ENCODE measurements around the gene PPCS. TPM values are rescaled to one million over a fixed set of nuclear protein-coding genes. Genes with fewer than 3 reads are reported as not detected.

PPCS gene
- total and polyA plus RNA-seq, 9 of the 15 experiments (the other 6 are each of a cell fraction or from before 2014, with no cell fraction given) = 7.9 to 34.6 (median 14.8) TPM

GRCh38 chr1:42417166-42417565 lies 39.2 kb upstream of the PPCS start:
- FAIRE-seq = no peak
- CTCF ChIA-PET (ENCODE audit: low intra/inter-chr PET ratio) = no interaction called here
- 2% methylated on average over 3 of the region's 3 CpGs for WGBS (ENCODE audit: insufficient coverage, low coverage, missing lambda C conversion rate)

GRCh38 chr1:42418516-42418915 lies 37.8 kb upstream of the PPCS start:
- in situ Hi-C loops (cut with MboI) (no loop called here), intact Hi-C loops (cut with micrococcal nuclease) (no loop called here)
- H3K4me1 ChIP-seq (replicated peaks in 1 of 2; ENCODE audit: control insufficient read depth in 2 of 2, insufficient read depth in 2 of 2, low read length in 2 of 2) = no peaks in the 10 kb centered on the region; a peak in 1 of 5 replicates
- no peaks in the 10 kb centered on the region for H3K9me3 ChIP-seq (replicated peaks; ENCODE audit: control insufficient read depth, insufficient read depth, low read depth, low read length)
- no peaks in the 10 kb centered on the region for H3K36me3 ChIP-seq (ENCODE audit: control insufficient read depth, insufficient read depth, low read length)
- ATAC-seq (no peak), FAIRE-seq (no peak), DNase-seq (ENCODE audit: extremely low read depth in 1 of 4, low spot score in 3 of 4) (no peak)
- H3K4me3 ChIP-seq = no peak overlapping the region
- 8% methylated on average over 1 of the region's 1 CpG for WGBS (ENCODE audit: insufficient coverage, low coverage, missing lambda C conversion rate)
- H2AFZ ChIP-seq (ENCODE audit: low read depth, low read length) = no peak overlapping the region
- POLR2A ChIA-PET = interaction anchor here (0.7 kb wide), 1 partner anchor 114 kb away, joined by 4 read pairs; no protein-coding TSS in a partner anchor
- peaks cover 55 to 58% of the 10 kb centered on the region in 2 experiments for H3K27me3 ChIP-seq (ENCODE audit: control insufficient read depth in 2 of 2, insufficient read depth in 2 of 2, low read length in 2 of 2)
- no peak overlapping the region for H3K9ac ChIP-seq (ENCODE audit: insufficient read depth in 1 of 2, low read depth in 2 of 2, low read length in 2 of 2)
- H3K27ac ChIP-seq (ENCODE audit: extremely low read depth, low read depth, low read length) = no peak overlapping the region
- BruUV-seq (replicated peaks) = no TSS peak
- H4K20me1 ChIP-seq (replicated peaks; ENCODE audit: control insufficient read depth, insufficient read depth, low read length) = no peaks in the 10 kb centered on the region
- no peaks in the 10 kb centered on the region for H3K79me2 ChIP-seq (ENCODE audit: control insufficient read depth, insufficient read depth, low read length)
- CTCF ChIA-PET (ENCODE audit: low intra/inter-chr PET ratio) = no interaction called here
- H3K4me2 ChIP-seq (ENCODE audit: insufficient read depth, low read length) = no peak overlapping the region
- H3K9me1 ChIP-seq (ENCODE audit: control insufficient read depth, insufficient read depth, low read length) = no peaks in the 10 kb centered on the region
- TF ChIP-seq MTF1 (CRISPR knock-in tag; IDR thresholded peaks at IDR 0.05; ENCODE audit: borderline replicate concordance) (no peak), ZBTB1 (CRISPR knock-in tag; IDR thresholded peaks at IDR 0.05; ENCODE audit: borderline replicate concordance, low read depth) (no peak), ETV5 (CRISPR knock-in tag; IDR thresholded peaks at IDR 0.05; ENCODE audit: low read depth) (no peak), HINFP (tag; conservative IDR thresholded peaks at IDR 0.05; ENCODE audit: low read depth) (no peak), SMC3 (conservative IDR thresholded peaks at IDR 0.05; ENCODE audit: insufficient read depth, low read depth, low read length) (no peak), ZNF316 (IDR thresholded peaks at IDR 0.05) (no peak), KHSRP (IDR thresholded peaks at IDR 0.05) (no peak), ZNF197 (CRISPR knock-in tag; IDR thresholded peaks at IDR 0.05; ENCODE audit: low read depth) (no peak), MLX (CRISPR knock-in tag; conservative IDR thresholded peaks at IDR 0.05) (no peak), ZNF586 (CRISPR knock-in tag; conservative IDR thresholded peaks at IDR 0.05) (no peak), PTBP1 (IDR thresholded peaks at IDR 0.05; ENCODE audit: low read depth, low read length) (no peak), RNF219 (CRISPR knock-in tag; IDR thresholded peaks at IDR 0.05) (no peak)

More at GRCh38 chr1:42417166-42417565, 39.2 kb upstream of the PPCS start:
- no peak overlapping the region for H2AFZ ChIP-seq (ENCODE audit: low read depth, low read length)
- no peaks in the 10 kb centered on the region for H3K79me2 ChIP-seq (ENCODE audit: control insufficient read depth, insufficient read depth, low read length)
- POLR2A ChIA-PET = interaction anchor here (1.2 to 2.0 kb wide), 2 partner anchors 8 to 17 kb away, joined by 3 to 5 read pairs; no protein-coding TSS in a partner anchor
- no peaks in the 10 kb centered on the region; a peak in 1 of 5 replicates for H3K4me1 ChIP-seq (replicated peaks in 1 of 2; ENCODE audit: control insufficient read depth in 2 of 2, insufficient read depth in 2 of 2, low read length in 2 of 2)
- H3K27me3 ChIP-seq (ENCODE audit: control insufficient read depth in 2 of 2, insufficient read depth in 2 of 2, low read length in 2 of 2) = peaks cover 45 to 49% of the 10 kb centered on the region in 2 experiments
- no peak for TF ChIP-seq ZNF668 (CRISPR knock-in tag; IDR thresholded peaks at IDR 0.05)
- in situ Hi-C loops (cut with MboI) (no loop called here), intact Hi-C loops (cut with micrococcal nuclease) (no loop called here)
- no peak overlapping the region for H3K9ac ChIP-seq (ENCODE audit: insufficient read depth in 1 of 2, low read depth in 2 of 2, low read length in 2 of 2)
- no TSS peak for BruUV-seq (replicated peaks)
- no peaks in the 10 kb centered on the region for H3K36me3 ChIP-seq (ENCODE audit: control insufficient read depth, insufficient read depth, low read length)
- no peaks in the 10 kb centered on the region for H3K9me1 ChIP-seq (ENCODE audit: control insufficient read depth, insufficient read depth, low read length)
- ATAC-seq (no peak), DNase-seq (ENCODE audit: extremely low read depth in 1 of 4, low spot score in 3 of 4) (no peak)
- H3K4me2 ChIP-seq (ENCODE audit: insufficient read depth, low read length) = no peak overlapping the region
- no peak overlapping the region for H3K27ac ChIP-seq (ENCODE audit: extremely low read depth, low read depth, low read length)
- no peaks in the 10 kb centered on the region for H3K9me3 ChIP-seq (replicated peaks; ENCODE audit: control insufficient read depth, insufficient read depth, low read depth, low read length)
- no peaks in the 10 kb centered on the region for H4K20me1 ChIP-seq (replicated peaks; ENCODE audit: control insufficient read depth, insufficient read depth, low read length)
- H3K4me3 ChIP-seq = no peak overlapping the region

All from K562 (cell line).